Uterus (tissue), 4 donors: ENCODE data around the gene TPRG1L. TPM values are rescaled to one million over a fixed set of nuclear protein-coding genes. Genes with fewer than 3 reads are reported as not detected.

Source experiments
- DNase-seq, 2 donors: peaks; one replicate each; pipeline ENCODE4 v3.0.0-alpha.2; 2019 to 2020
- H3K27ac ChIP-seq, 2 donors: fragments of 200-600 bp; sonication (generic); 1 replicate in 1 of 2; 2 replicates in 1 of 2; pipeline ENCODE4 v1.5.1; 2016 to 2018
- H3K27me3 ChIP-seq, 2 donors: fragments of 200-600 bp; sonication (generic); one replicate each; pipeline ENCODE4 v1.5.1; 2018 to 2019; ENCODE audit warnings: control low read depth in 1 of 2
- H3K36me3 ChIP-seq, 2 donors: fragments of 200-600 bp; sonication (generic); one replicate each; pipeline ENCODE4 v1.5.1; 2019; ENCODE audit warnings: control low read depth in 1 of 2
- H3K4me1 ChIP-seq, 2 donors: fragments of 200-600 bp; sonication (generic); one replicate each; pipeline ENCODE4 v1.5.1; 2018 to 2019; ENCODE audit warnings: control low read depth in 1 of 2
- H3K4me3 ChIP-seq, 2 donors: fragments of 200-600 bp; sonication (generic); 1 replicate in 1 of 2; 2 replicates in 1 of 2; pipeline ENCODE4 v1.5.1; 2018 to 2019; ENCODE audit warnings: mild to moderate bottlenecking in 1 of 2
- H3K9me3 ChIP-seq, 2 donors: fragments of 200-600 bp; sonication (generic); one replicate each; pipeline ENCODE4 v1.5.1; 2019; ENCODE audit warnings: control low read depth in 1 of 2
- CTCF ChIP-seq, 4 experiments: fragments of 200-600 bp in 2 of 4; fragments of 450-650 bp in 2 of 4; sonication (generic) in 2 of 4; IDR thresholded peaks; one replicate each; pipeline ENCODE4 v1.5.1; 2016 to 2019; ENCODE audit warnings: antibody characterized with exemption in 4 of 4, mild to moderate bottlenecking in 2 of 4, moderate library complexity in 1 of 4
- POLR2A ChIP-seq, 2 donors: fragments of 450-650 bp; IDR thresholded peaks; one replicate each; pipeline ENCODE4 v1.6.1; 2016; ENCODE audit warnings: antibody characterized with exemption in 2 of 2, mild to moderate bottlenecking in 1 of 2, moderate library complexity in 1 of 2
- intact Hi-C: fragments of 100-400 bp; cut with DNase I; formaldehyde crosslinking; loops from one replicate; pipeline ENCODE4 v1.15.1; 2023; ENCODE audit warnings: low total_unique reads
- total RNA-seq, 4 donors: library from RNA; depleted of rRNA in 3 of 4; stranded (reverse); fragments of >200 nt in 3 of 4; gene quantifications; one replicate each; pipeline versions ENCODE4 v1.1.0 to v1.2.4, GENCODE V29; 2014 to 2023
- donor health status: DM: yes; HTN: yes; CAD: no.

Gene TPRG1L
- total RNA-seq, 4 donors from 2014 or later: 18.7 to 43.4 (median 29.6) TPM

GRCh38 chr1:3590139-3590763 lies 34.6 kb upstream of the TPRG1L start:
- no peak for TF ChIP-seq POLR2A (IDR thresholded peaks at IDR 0.05)
- no peak for TF ChIP-seq CTCF (IDR thresholded peaks at IDR 0.05)
- H3K4me3 ChIP-seq: no peak overlapping the region

GRCh38 chr1:3590951-3591865 lies 33.6 kb upstream of the TPRG1L start:
- no peak overlapping the region for H3K27ac ChIP-seq
- no peaks in the 10 kb centered on the region for H3K9me3 ChIP-seq
- no peaks in the 10 kb centered on the region for H3K4me1 ChIP-seq
- no peak for DNase-seq
- intact Hi-C loops: no loop called here
- H3K36me3 ChIP-seq: no peaks in the 10 kb centered on the region
- TF ChIP-seq CTCF (IDR thresholded peaks at IDR 0.05) (no peak), POLR2A (IDR thresholded peaks at IDR 0.05) (no peak)
- no peaks in the 10 kb centered on the region for H3K27me3 ChIP-seq
- H3K4me3 ChIP-seq: no peak overlapping the region

More at GRCh38 chr1:3590139-3590763, 34.6 kb upstream of the TPRG1L start:
- no peak overlapping the region for H3K27ac ChIP-seq
- no peaks in the 10 kb centered on the region for H3K27me3 ChIP-seq
- no peaks in the 10 kb centered on the region for H3K9me3 ChIP-seq
- no peaks in the 10 kb centered on the region for H3K36me3 ChIP-seq
- no peaks in the 10 kb centered on the region for H3K4me1 ChIP-seq
- DNase-seq: no peak
- intact Hi-C loops: no loop called here

GRCh38 chr1:3593334-3593733 lies 31.5 kb upstream of the TPRG1L start:
- Histone ChIP-seq H3K4me1 (no peaks in the 10 kb centered on the region), H3K4me3 (no peak overlapping the region), H3K36me3 (no peaks in the 10 kb centered on the region), H3K9me3 (no peaks in the 10 kb centered on the region), H3K27me3 (no peaks in the 10 kb centered on the region), H3K27ac (no peak overlapping the region)
- DNase-seq: no peak
- intact Hi-C loops: no loop called here
- TF ChIP-seq CTCF (IDR thresholded peaks at IDR 0.05): no peak
- TF ChIP-seq POLR2A (IDR thresholded peaks at IDR 0.05): no peak

GRCh38 chr1:3593745-3594144 lies 31.1 kb upstream of the TPRG1L start:
- intact Hi-C loops: no loop called here

More at GRCh38 chr1:3593745-3594144, 31.1 kb upstream of the TPRG1L start:
- Histone ChIP-seq H3K27me3 (no peaks in the 10 kb centered on the region), H3K36me3 (no peaks in the 10 kb centered on the region), H3K9me3 (no peaks in the 10 kb centered on the region), H3K4me3 (no peak overlapping the region), H3K4me1 (no peaks in the 10 kb centered on the region), H3K27ac (no peak overlapping the region)
- no peak for DNase-seq
- TF ChIP-seq POLR2A (IDR thresholded peaks at IDR 0.05) (no peak), CTCF (IDR thresholded peaks at IDR 0.05) (no peak)
